ENCODE data around the gene NFIC.
"Not testable (repeated sequence)": the region's sequence is repeated elsewhere in the genome, so short reads cannot be mapped to it uniquely, and the experiment has no call there.

Gene NFIC

GRCh38 chr19:3398900-3399278 is 32.5 kb downstream of the NFIC start:
- no peaks in the 10 kb centered on the region for H3K36me3 ChIP-seq (replicated peaks in 1 of 2; ENCODE audit: control insufficient read depth in 2 of 2, insufficient read depth in 2 of 2, low read length in 2 of 2)
- H3K4me1 ChIP-seq (ENCODE audit: control insufficient read depth in 2 of 2, insufficient read depth in 1 of 2, low read depth in 1 of 2, low read length in 2 of 2), result peaks cover 2 to 5% of the 10 kb centered on the region in 2 donors
- H2AK5ac ChIP-seq (ENCODE audit: low read depth, low read length), result peak overlapping the region; percentile 25
- H3K9me3 ChIP-seq (replicated peaks in 1 of 2; ENCODE audit: control insufficient read depth in 2 of 2, insufficient read depth in 1 of 2, low read depth in 1 of 2, low read length in 2 of 2), result peaks cover 0 to 1% of the 10 kb centered on the region in 2 donors
- peak overlapping the region; percentile 50 for H3K18ac ChIP-seq (ENCODE audit: low read length)
- H3K27me3 ChIP-seq (ENCODE audit: control insufficient read depth in 3 of 3, insufficient read depth in 3 of 3, low read depth in 1 of 3, low read length in 3 of 3), result peaks cover 0 to 2% (median 0%) of the 10 kb centered on the region in 3 experiments
- WGBS, 2 donors (ENCODE audit: extremely low coverage in 2 of 2, insufficient read length in 2 of 2, insufficient replicate concordance in 1 of 2), result no CpG with 5 or more reads among the region's 10 CpGs
- no peak overlapping the region for H3K9ac ChIP-seq (ENCODE audit: low read depth, low read length, poor library complexity)
- no peak for DNase-seq (ENCODE audit: low spot score)
- no peak overlapping the region for H3K27ac ChIP-seq (replicated peaks; ENCODE audit: low read length)
- H2BK15ac ChIP-seq (ENCODE audit: low read length), result peak overlapping the region; percentile 79
- H3K4me3 ChIP-seq (ENCODE audit: low read length in 2 of 2), result no peak overlapping the region
- H4K8ac ChIP-seq (ENCODE audit: low read depth, low read length), result no peak overlapping the region
- no peaks in the 10 kb centered on the region for H3K79me1 ChIP-seq (ENCODE audit: low read depth, low read length)
- no peak overlapping the region for H2BK5ac ChIP-seq (ENCODE audit: low read length)
- no peak overlapping the region for H3K4ac ChIP-seq (ENCODE audit: low read length)
- no peak overlapping the region for H2BK12ac ChIP-seq (ENCODE audit: low read length)
- H2BK120ac ChIP-seq (ENCODE audit: low read depth, low read length), result peak overlapping the region; percentile 21
- no peak overlapping the region for H3K4me2 ChIP-seq (ENCODE audit: insufficient read depth, low read length, poor library complexity, severe bottlenecking)
- H2AFZ ChIP-seq (ENCODE audit: low read length), result peak overlapping the region; percentile 71
- H4K91ac ChIP-seq (ENCODE audit: low read depth, low read length, poor library complexity), result no peak overlapping the region
- H3K14ac ChIP-seq (ENCODE audit: low read length), result no peak overlapping the region
- no peak overlapping the region for H3K23ac ChIP-seq (ENCODE audit: low read depth, low read length, poor library complexity)

- not testable (repeated sequence) for H3K27ac ChIP-seq (replicated peaks; ENCODE audit: low read length); H3K23ac ChIP-seq (ENCODE audit: low read depth, low read length, poor library complexity); H3K27me3 ChIP-seq (ENCODE audit: control insufficient read depth in 3 of 3, insufficient read depth in 3 of 3, low read depth in 1 of 3, low read length in 3 of 3); H3K18ac ChIP-seq (ENCODE audit: low read length); H3K4ac ChIP-seq (ENCODE audit: low read length); H3K79me1 ChIP-seq (ENCODE audit: low read depth, low read length); H2BK5ac ChIP-seq (ENCODE audit: low read length); H3K4me1 ChIP-seq (ENCODE audit: control insufficient read depth in 2 of 2, insufficient read depth in 1 of 2, low read depth in 1 of 2, low read length in 2 of 2); H2BK15ac ChIP-seq (ENCODE audit: low read length); H2AFZ ChIP-seq (ENCODE audit: low read length); H4K8ac ChIP-seq (ENCODE audit: low read depth, low read length); H3K14ac ChIP-seq (ENCODE audit: low read length); H4K91ac ChIP-seq (ENCODE audit: low read depth, low read length, poor library complexity); H3K4me3 ChIP-seq (ENCODE audit: low read length in 2 of 2); DNase-seq (ENCODE audit: low spot score); H3K9ac ChIP-seq (ENCODE audit: low read depth, low read length, poor library complexity); H3K9me3 ChIP-seq (replicated peaks in 1 of 2; ENCODE audit: control insufficient read depth in 2 of 2, insufficient read depth in 1 of 2, low read depth in 1 of 2, low read length in 2 of 2); H3K36me3 ChIP-seq (replicated peaks in 1 of 2; ENCODE audit: control insufficient read depth in 2 of 2, insufficient read depth in 2 of 2, low read length in 2 of 2); H2BK12ac ChIP-seq (ENCODE audit: low read length); H3K4me2 ChIP-seq (ENCODE audit: insufficient read depth, low read length, poor library complexity, severe bottlenecking)
- peak overlapping the region; percentile 25 for H2AK5ac ChIP-seq (ENCODE audit: low read depth, low read length)
- H2BK120ac ChIP-seq (ENCODE audit: low read depth, low read length), result peak overlapping the region; percentile 21
- WGBS, 2 donors (ENCODE audit: extremely low coverage in 2 of 2, insufficient read length in 2 of 2, insufficient replicate concordance in 1 of 2), result no CpG with 5 or more reads among the region's 7 CpGs
These were observed 32.9 kb downstream of the NFIC start for GRCh38 chr19:3399311-3399710.

- Histone ChIP-seq H4K8ac (ENCODE audit: low read depth, low read length) (no peak overlapping the region), H3K14ac (ENCODE audit: low read length) (no peak overlapping the region), H3K9me3 (replicated peaks in 1 of 2; ENCODE audit: control insufficient read depth in 2 of 2, insufficient read depth in 1 of 2, low read depth in 1 of 2, low read length in 2 of 2) (peaks cover 0 to 1% of the 10 kb centered on the region in 2 donors), H2BK15ac (ENCODE audit: low read length) (peak overlapping the region; percentile 38), H3K23ac (ENCODE audit: low read depth, low read length, poor library complexity) (no peak overlapping the region), H3K4ac (ENCODE audit: low read length) (no peak overlapping the region), H2AK5ac (ENCODE audit: low read depth, low read length) (peak overlapping the region; percentile 60), H2AFZ (ENCODE audit: low read length) (no peak overlapping the region), H3K18ac (ENCODE audit: low read length) (peak overlapping the region; percentile 44), H3K27ac (replicated peaks; ENCODE audit: low read length) (no peak overlapping the region), H2BK5ac (ENCODE audit: low read length) (no peak overlapping the region), H3K4me2 (ENCODE audit: insufficient read depth, low read length, poor library complexity, severe bottlenecking) (no peak overlapping the region), H4K91ac (ENCODE audit: low read depth, low read length, poor library complexity) (no peak overlapping the region), H3K79me1 (ENCODE audit: low read depth, low read length) (no peaks in the 10 kb centered on the region), H3K4me3 (ENCODE audit: low read length in 2 of 2) (no peak overlapping the region), H2BK120ac (ENCODE audit: low read depth, low read length) (no peak overlapping the region), H2BK12ac (ENCODE audit: low read length) (no peak overlapping the region), H3K4me1 (ENCODE audit: control insufficient read depth in 2 of 2, insufficient read depth in 1 of 2, low read depth in 1 of 2, low read length in 2 of 2) (peaks cover 2 to 5% of the 10 kb centered on the region in 2 donors), H3K27me3 (ENCODE audit: control insufficient read depth in 3 of 3, insufficient read depth in 3 of 3, low read depth in 1 of 3, low read length in 3 of 3) (peaks cover 0 to 2% (median 0%) of the 10 kb centered on the region in 3 experiments), H3K9ac (ENCODE audit: low read depth, low read length, poor library complexity) (no peak overlapping the region), H3K36me3 (replicated peaks in 1 of 2; ENCODE audit: control insufficient read depth in 2 of 2, insufficient read depth in 2 of 2, low read length in 2 of 2) (no peaks in the 10 kb centered on the region)
- no CpG with 5 or more reads among the region's 18 CpGs for WGBS, 2 donors (ENCODE audit: extremely low coverage in 2 of 2, insufficient read length in 2 of 2, insufficient replicate concordance in 1 of 2)
- DNase-seq (ENCODE audit: low spot score), result no peak
These were observed 34.8 kb downstream of the NFIC start for GRCh38 chr19:3401004-3401768.

- H3K23ac ChIP-seq (ENCODE audit: low read depth, low read length, poor library complexity), result no peak overlapping the region
- H3K4me1 ChIP-seq (ENCODE audit: control insufficient read depth in 2 of 2, insufficient read depth in 1 of 2, low read depth in 1 of 2, low read length in 2 of 2), result peaks cover 0 to 2% of the 10 kb centered on the region in 2 donors
- no peak overlapping the region for H2BK5ac ChIP-seq (ENCODE audit: low read length)
- no peak overlapping the region for H3K4me2 ChIP-seq (ENCODE audit: insufficient read depth, low read length, poor library complexity, severe bottlenecking)
- no peak overlapping the region for H3K14ac ChIP-seq (ENCODE audit: low read length)
- H3K9ac ChIP-seq (ENCODE audit: low read depth, low read length, poor library complexity), result no peak overlapping the region
- peaks cover 0 to 1% of the 10 kb centered on the region in 2 donors for H3K9me3 ChIP-seq (replicated peaks in 1 of 2; ENCODE audit: control insufficient read depth in 2 of 2, insufficient read depth in 1 of 2, low read depth in 1 of 2, low read length in 2 of 2)
- H2AK5ac ChIP-seq (ENCODE audit: low read depth, low read length), result no peak overlapping the region
- peaks cover 0 to 2% (median 0%) of the 10 kb centered on the region in 3 experiments for H3K27me3 ChIP-seq (ENCODE audit: control insufficient read depth in 3 of 3, insufficient read depth in 3 of 3, low read depth in 1 of 3, low read length in 3 of 3)
- H3K36me3 ChIP-seq (replicated peaks in 1 of 2; ENCODE audit: control insufficient read depth in 2 of 2, insufficient read depth in 2 of 2, low read length in 2 of 2), result no peaks in the 10 kb centered on the region
- no peak overlapping the region for H2BK12ac ChIP-seq (ENCODE audit: low read length)
- DNase-seq (ENCODE audit: low spot score), result no peak
- WGBS, 2 donors (ENCODE audit: extremely low coverage in 2 of 2, insufficient read length in 2 of 2, insufficient replicate concordance in 1 of 2), result no CpG with 5 or more reads among the region's 10 CpGs
- no peak overlapping the region for H2AFZ ChIP-seq (ENCODE audit: low read length)
- H3K4me3 ChIP-seq (ENCODE audit: low read length in 2 of 2), result no peak overlapping the region
- H4K91ac ChIP-seq (ENCODE audit: low read depth, low read length, poor library complexity), result no peak overlapping the region
- H3K4ac ChIP-seq (ENCODE audit: low read length), result no peak overlapping the region
- no peak overlapping the region for H2BK120ac ChIP-seq (ENCODE audit: low read depth, low read length)
- H3K18ac ChIP-seq (ENCODE audit: low read length), result no peak overlapping the region
- no peak overlapping the region for H2BK15ac ChIP-seq (ENCODE audit: low read length)
- H4K8ac ChIP-seq (ENCODE audit: low read depth, low read length), result no peak overlapping the region
- H3K79me1 ChIP-seq (ENCODE audit: low read depth, low read length), result no peaks in the 10 kb centered on the region
- H3K27ac ChIP-seq (replicated peaks; ENCODE audit: low read length), result no peak overlapping the region
These were observed 36.5 kb downstream of the NFIC start for GRCh38 chr19:3402631-3403443.

All from neuronal stem cell (in vitro differentiated cells).